GM12878 (cell line): Measurements from ENCODE around the gene NAV1. TPM values are rescaled to one million over a fixed set of nuclear protein-coding genes. Genes with fewer than 3 reads are reported as not detected.

Source experiments
- ATAC-seq: fragments of 200-7000 bp; cut with Tn5 transposase; 3 replicates; pipeline ENCODE4 v1.9.1; 2020; ENCODE audit warnings: mild to moderate bottlenecking, moderate library complexity
- BruUV-seq: library from RNA; stranded (reverse); fragments of 400-500 nt; replicated peaks from 2 replicates; lab custom pipeline; 2021; lab: Mats Ljungman, UMichigan
- CTCF ChIA-PET: fragments of 300-600 bp; sonication (Branson Sonifier 250); formaldehyde crosslinking; extraction: SDS; loops from one replicate; lab custom pipeline; 2021; ENCODE audit warnings: inconsistent platforms; lab: Yijun Ruan, JAX
- POLR2A ChIA-PET: fragments of 350-600 bp; formaldehyde crosslinking; extraction: SDS; loops from one replicate; lab custom pipeline; 2021; ENCODE audit warnings: inconsistent platforms; lab: Charles Lee
- RAD21 ChIA-PET: fragments of 300-600 bp; sonication (Branson Sonifier 250); formaldehyde crosslinking; loops from one replicate; lab custom pipeline; 2023; ENCODE audit warnings: antibody characterized with exemption; ENCODE audit not compliant: unreplicated experiment; lab: Charles Lee
- SMC1A ChIA-PET: fragments of 300-600 bp; sonication (Branson Sonifier 250); formaldehyde crosslinking; loops from one replicate; lab custom pipeline; 2023; ENCODE audit not compliant: unreplicated experiment, uncharacterized antibody; lab: Charles Lee
- DNase-seq: peaks from one replicate; pipeline ENCODE4 v3.0.0-alpha.2; 2011; ENCODE audit warnings: low read depth, low spot score
- FAIRE-seq: peaks from 3 replicates; lab custom pipeline; 2011; peaks lifted over from hg19 to GRCh38; lab: Jason Lieb, UNC
- H2AFZ ChIP-seq: 2 replicates; pipeline ENCODE4 v1.6.0; 2011; ENCODE audit warnings: low read depth, low read length, control low read depth; ENCODE audit not compliant: control insufficient read depth
- H3K27ac ChIP-seq: 2 replicates; pipeline ENCODE4 v1.5.1; 2011; ENCODE audit warnings: control low read depth; ENCODE audit not compliant: control insufficient read depth, insufficient read depth
- H3K27me3 ChIP-seq, 2 experiments: replicated peaks in 1 of 2; 2 replicates each; pipeline versions ENCODE4 v1.6.0 to v1.6.1; 2011; ENCODE audit warnings: low read length in 1 of 2; ENCODE audit not compliant: control insufficient read depth in 2 of 2, insufficient read depth in 2 of 2
- H3K36me3 ChIP-seq, 2 experiments: 2 replicates each; pipeline ENCODE4 v1.5.1; 2011; ENCODE audit warnings: low read length in 1 of 2; ENCODE audit not compliant: control insufficient read depth in 2 of 2, insufficient read depth in 2 of 2
- H3K4me1 ChIP-seq: 2 replicates; pipeline ENCODE4 v1.6.1; 2011; ENCODE audit warnings: mild to moderate bottlenecking, low read length, moderate library complexity, mixed read lengths; ENCODE audit not compliant: control insufficient read depth, insufficient read depth
- H3K4me2 ChIP-seq: 2 replicates; pipeline ENCODE4 v1.6.0; 2011; ENCODE audit warnings: control low read depth; ENCODE audit not compliant: control insufficient read depth, insufficient read depth
- H3K4me3 ChIP-seq: fragments of 200-600 bp; sonication (generic); 2 replicates; pipeline ENCODE4 v1.5.1; 2016
- H3K79me2 ChIP-seq: 2 replicates; pipeline ENCODE4 v1.6.0; 2011; ENCODE audit warnings: low read length; ENCODE audit not compliant: control insufficient read depth, insufficient read depth
- H3K9ac ChIP-seq: 2 replicates; pipeline ENCODE4 v1.8.0; 2011; ENCODE audit warnings: low read length, control low read depth, mixed read lengths; ENCODE audit not compliant: control insufficient read depth, insufficient read depth
- H3K9me3 ChIP-seq: replicated peaks from 3 replicates; pipeline ENCODE4 v1.5.1; 2011; ENCODE audit warnings: mild to moderate bottlenecking, low read length; ENCODE audit not compliant: control insufficient read depth, insufficient read depth
- H4K20me1 ChIP-seq: 2 replicates; pipeline ENCODE4 v1.6.0; 2011; ENCODE audit not compliant: control insufficient read depth, insufficient read depth
- ATF7 ChIP-seq: fragments of 450-650 bp; IDR thresholded peaks from 2 replicates; pipeline ENCODE4 v1.6.1; 2016; ENCODE audit warnings: low read depth, mild to moderate bottlenecking
- CEBPB ChIP-seq, 2 experiments: fragments of 150-350 bp in 1 of 2; IDR thresholded peaks; 2 replicates each; pipeline ENCODE4 v1.6.1; 2012 to 2014; ENCODE audit warnings: low read depth in 2 of 2, low read length in 2 of 2, borderline replicate concordance in 1 of 2, inconsistent platforms in 1 of 2
- CHD1 ChIP-seq: IDR thresholded peaks from 2 replicates; pipeline ENCODE4 v1.6.1; 2012; ENCODE audit warnings: low read depth, low read length, improper control_type of control experiment
- GABPA ChIP-seq: IDR thresholded peaks from 2 replicates; pipeline ENCODE4 v1.6.1; 2014; ENCODE audit warnings: antibody characterized with exemption, low read depth, mild to moderate bottlenecking, inconsistent platforms
- HCFC1 ChIP-seq: fragments of 150-350 bp; IDR thresholded peaks from 2 replicates; pipeline ENCODE4 v1.6.1; 2014; ENCODE audit warnings: low read length
- HDAC2 ChIP-seq: fragments of 200-600 bp; sonication (generic); IDR thresholded peaks from 2 replicates; pipeline ENCODE4 v1.6.1; 2017
- MXI1 ChIP-seq: fragments of 150-350 bp; IDR thresholded peaks from 2 replicates; pipeline ENCODE4 v1.6.1; 2011; ENCODE audit warnings: low read depth, mild to moderate bottlenecking, inconsistent platforms, low read length, improper control_type of control experiment
- RFX5 ChIP-seq: IDR thresholded peaks from 2 replicates; pipeline ENCODE4 v1.6.1; 2011; ENCODE audit warnings: low read depth, low read length, improper control_type of control experiment
- SMARCA5 ChIP-seq: fragments of 450-650 bp; IDR thresholded peaks from 2 replicates; pipeline ENCODE4 v1.6.1; 2017; ENCODE audit warnings: mild to moderate bottlenecking
- SMC3 ChIP-seq: IDR thresholded peaks from 2 replicates; pipeline ENCODE4 v1.6.1; 2011; ENCODE audit warnings: low read length, improper control_type of control experiment, borderline replicate concordance
- STAT3 ChIP-seq: IDR thresholded peaks from 2 replicates; pipeline ENCODE4 v1.6.1; 2011; ENCODE audit warnings: low read depth, low read length, improper control_type of control experiment
- SUPT20H ChIP-seq: IDR thresholded peaks from 2 replicates; pipeline ENCODE4 v1.6.1; 2011; ENCODE audit warnings: low read depth, mild to moderate bottlenecking, low read length, moderate library complexity, borderline replicate concordance; ENCODE audit not compliant: control insufficient read depth
- TCF12 ChIP-seq: IDR thresholded peaks from 2 replicates; pipeline ENCODE4 v1.6.1; 2011; ENCODE audit warnings: low read depth, mild to moderate bottlenecking, low read length
- ZBTB33 ChIP-seq: fragments of 450-650 bp; IDR thresholded peaks from 2 replicates; pipeline ENCODE4 v1.6.1; 2017; ENCODE audit warnings: mild to moderate bottlenecking
- WGBS: methylation state at CpG from one replicate; pipeline ENCODE4 v1.1.6; 2016; ENCODE audit warnings: low lambda C conversion rate; ENCODE audit not compliant: insufficient replicate concordance, insufficient coverage; ENCODE audit errors: missing lambda C conversion rate; 5-methylcytosine and 5-hydroxymethylcytosine counted together
- in situ Hi-C: fragments of 300-500 bp; cut with MboI; formaldehyde crosslinking; loops from 9 replicates; pipeline ENCODE4 v1.14.3; 2018; ENCODE audit warnings: mixed read lengths
- intact Hi-C: fragments of 100-400 bp; cut with micrococcal nuclease; formaldehyde crosslinking; loops from one replicate; pipeline ENCODE4 v1.14.2; 2022; ENCODE audit not compliant: unreplicated experiment
- polyA plus RNA-seq, 11 experiments: library from polyadenylated mRNA; depleted of rRNA in 4 of 11; unstranded in 6 of 11; stranded (reverse) in 5 of 11; fragments of >200 nt; fragmentation: Nextera tagmentation in 4 of 11; fragmentation: Illumina TruSeq in 1 of 11; extraction: Ambion mirVana in 4 of 11; extraction: Trizol in 1 of 11; gene quantifications; 1 replicate in 1 of 11; 2 replicates in 10 of 11; pipeline versions ENCODE4 v1.2.1 to v1.2.3, GENCODE V29; 2011 to 2016; ENCODE audit warnings: inconsistent platforms in 2 of 11, missing spikeins in 2 of 11, low read depth in 1 of 11
- total RNA-seq, 4 experiments: library from RNA; depleted of rRNA in 3 of 4; stranded (reverse); fragments of >200 nt in 3 of 4; fragmentation: Illumina TruSeq in 1 of 4; extraction: Trizol in 1 of 4; gene quantifications; 2 replicates each; pipeline versions ENCODE4 v1.2.1 to v1.2.3, GENCODE V29; 2013 to 2021

NAV1 gene
- total and polyA plus RNA-seq, 10 of the 15 experiments (the other 5 are each of a cell fraction or from before 2014, with no cell fraction given): 0.04 to 1.3 (median 0.36) TPM

- H3K9me3 ChIP-seq: no peaks in the 10 kb centered on the region
- CTCF ChIA-PET: interaction anchor here (1.4 to 13.1 kb wide), 4 partner anchors 7 to 70 kb away, joined by 5 to 198 read pairs (median 82); no protein-coding TSS in a partner anchor
- no peak for FAIRE-seq
- peaks cover 24% of the 10 kb centered on the region for H3K4me1 ChIP-seq
- TF ChIP-seq RFX5 (no peak), CHD1 (no peak), GABPA (no peak), STAT3 (no peak), SUPT20H (no peak)
- TF ChIP-seq, all 136 proteins: peak for 0
- Histone ChIP-seq H2AFZ (no peak overlapping the region), H3K79me2 (peaks cover 29% of the 10 kb centered on the region), H3K27ac (no peak overlapping the region), H3K4me2 (peak overlapping the region; percentile 98), H3K4me3 (peak overlapping the region; percentile 95), H3K36me3 (no peaks in the 10 kb centered on the region; a peak in 1 of 4 replicates), H4K20me1 (no peaks in the 10 kb centered on the region), H3K9ac (no peak overlapping the region; the same call in 1 of the 2 replicates), H3K27me3 (no peaks in the 10 kb centered on the region)
- in situ Hi-C loops (no loop called here), intact Hi-C loops (no loop called here)
- POLR2A ChIA-PET: interaction anchor here (1.3 kb wide), 1 partner anchor 9 kb away, joined by 5 read pairs; no protein-coding TSS in a partner anchor
- SMC1A ChIA-PET: interaction anchor here (1.5 to 18.7 kb wide), 3 partner anchors 8 to 22 kb away, joined by 3 to 514 read pairs (median 10); no protein-coding TSS in a partner anchor
- ATAC-seq: no peak
- RAD21 ChIA-PET: interaction anchor here (1.8 to 15.3 kb wide), 2 partner anchors 24 to 58 kb away, joined by 5 to 505 read pairs; no protein-coding TSS in a partner anchor
- no TSS peak for BruUV-seq
- no peak for DNase-seq
- WGBS: 79% methylated on average over 4 of the region's 4 CpGs
Measured at GRCh38 chr1:201505503-201505890, 33.4 kb upstream of the NAV1 start.

GRCh38 chr1:201506092-201506491 lies 32.8 kb upstream of the NAV1 start:
- Histone ChIP-seq H3K9me3 (no peaks in the 10 kb centered on the region), H3K79me2 (peaks cover 29% of the 10 kb centered on the region), H3K36me3 (no peaks in the 10 kb centered on the region; a peak in 1 of 4 replicates), H3K4me1 (peaks cover 30% of the 10 kb centered on the region), H3K27ac (peak overlapping the region; percentile 83; the same call in 1 of the 2 replicates), H4K20me1 (no peaks in the 10 kb centered on the region), H3K4me2 (peak overlapping the region; percentile 98), H2AFZ (no peak overlapping the region), H3K4me3 (peak overlapping the region; percentile 95), H3K9ac (peak overlapping the region; percentile 83), H3K27me3 (no peaks in the 10 kb centered on the region)
- intact Hi-C loops: no loop called here
- BruUV-seq: no TSS peak
- no peak for FAIRE-seq
- ChIA-PET POLR2A (interaction anchor here (0.6 to 3.4 kb wide), 4 partner anchors 10 to 845 kb away, joined by 4 to 17 read pairs (median 5); partner anchors contain the start of gene PHLDA3), SMC1A (interaction anchor here (1.5 to 18.7 kb wide), 4 partner anchors 9 to 58 kb away, joined by 3 to 514 read pairs (median 11); no protein-coding TSS in a partner anchor), CTCF (interaction anchor here (1.4 to 11.0 kb wide), 4 partner anchors 21 to 70 kb away, joined by 5 to 198 read pairs (median 17); no protein-coding TSS in a partner anchor), RAD21 (interaction anchor here (1.8 to 15.3 kb wide), 2 partner anchors 24 to 58 kb away, joined by 5 to 505 read pairs; no protein-coding TSS in a partner anchor)
- DNase-seq: no peak
- 51% methylated on average over 3 of the region's 3 CpGs for WGBS
- ATAC-seq: no peak; the same call in 2 of the 3 replicates
- in situ Hi-C loops: no loop called here
- TF ChIP-seq ZBTB33 (no peak), CEBPB (IDR thresholded peaks at IDR 0.05; ENCODE audit: borderline replicate concordance in 1 of 2, low read depth in 2 of 2, low read length in 2 of 2) (no peak), ATF7 (no peak), SMC3 (no peak), TCF12 (no peak), HDAC2 (no peak), HCFC1 (no peak), SMARCA5 (no peak), MXI1 (no peak)
